ENCODE measurements around the gene EPHA3. TPM values are rescaled to one million over a fixed set of nuclear protein-coding genes. Genes with fewer than 3 reads are reported as not detected.

The EPHA3 gene
- total RNA-seq, 1 experiment from 2014 or later: 0.74 TPM

DNA sequence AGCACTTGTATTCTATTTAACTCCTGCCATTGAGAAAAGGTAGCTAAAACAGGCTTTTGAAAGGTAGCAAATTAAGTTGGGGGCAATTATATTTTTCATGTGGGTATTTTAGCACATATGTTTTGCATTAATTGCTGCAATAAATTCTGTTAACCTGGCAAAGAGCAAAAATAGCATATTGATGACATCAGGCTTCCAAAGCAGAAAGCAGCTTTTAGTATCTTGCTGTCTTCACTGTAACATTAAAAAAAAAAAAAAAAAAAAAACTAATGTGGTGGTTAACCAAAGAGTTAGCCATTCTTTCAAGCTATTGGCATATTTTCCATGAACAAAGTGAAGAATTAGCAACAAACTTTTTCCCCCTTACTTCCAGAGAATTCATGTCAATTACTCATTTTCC lies 9.1 kb downstream of the EPHA3 start (continued):
- TF ChIP-seq, protein P1, sequence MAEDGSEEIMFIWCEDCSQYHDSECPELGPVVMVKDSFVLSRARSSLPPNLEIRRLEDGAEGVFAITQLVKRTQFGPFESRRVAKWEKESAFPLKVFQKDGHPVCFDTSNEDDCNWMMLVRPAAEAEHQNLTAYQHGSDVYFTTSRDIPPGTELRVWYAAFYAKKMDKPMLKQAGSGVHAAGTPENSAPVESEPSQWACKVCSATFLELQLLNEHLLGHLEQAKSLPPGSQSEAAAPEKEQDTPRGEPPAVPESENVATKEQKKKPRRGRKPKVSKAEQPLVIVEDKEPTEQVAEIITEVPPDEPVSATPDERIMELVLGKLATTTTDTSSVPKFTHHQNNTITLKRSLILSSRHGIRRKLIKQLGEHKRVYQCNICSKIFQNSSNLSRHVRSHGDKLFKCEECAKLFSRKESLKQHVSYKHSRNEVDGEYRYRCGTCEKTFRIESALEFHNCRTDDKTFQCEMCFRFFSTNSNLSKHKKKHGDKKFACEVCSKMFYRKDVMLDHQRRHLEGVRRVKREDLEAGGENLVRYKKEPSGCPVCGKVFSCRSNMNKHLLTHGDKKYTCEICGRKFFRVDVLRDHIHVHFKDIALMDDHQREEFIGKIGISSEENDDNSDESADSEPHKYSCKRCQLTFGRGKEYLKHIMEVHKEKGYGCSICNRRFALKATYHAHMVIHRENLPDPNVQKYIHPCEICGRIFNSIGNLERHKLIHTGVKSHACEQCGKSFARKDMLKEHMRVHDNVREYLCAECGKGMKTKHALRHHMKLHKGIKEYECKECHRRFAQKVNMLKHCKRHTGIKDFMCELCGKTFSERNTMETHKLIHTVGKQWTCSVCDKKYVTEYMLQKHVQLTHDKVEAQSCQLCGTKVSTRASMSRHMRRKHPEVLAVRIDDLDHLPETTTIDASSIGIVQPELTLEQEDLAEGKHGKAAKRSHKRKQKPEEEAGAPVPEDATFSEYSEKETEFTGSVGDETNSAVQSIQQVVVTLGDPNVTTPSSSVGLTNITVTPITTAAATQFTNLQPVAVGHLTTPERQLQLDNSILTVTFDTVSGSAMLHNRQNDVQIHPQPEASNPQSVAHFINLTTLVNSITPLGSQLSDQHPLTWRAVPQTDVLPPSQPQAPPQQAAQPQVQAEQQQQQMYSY (CRISPR knock-in tag; IDR thresholded peaks at IDR 0.05): no peak
- TF ChIP-seq, protein P2, sequence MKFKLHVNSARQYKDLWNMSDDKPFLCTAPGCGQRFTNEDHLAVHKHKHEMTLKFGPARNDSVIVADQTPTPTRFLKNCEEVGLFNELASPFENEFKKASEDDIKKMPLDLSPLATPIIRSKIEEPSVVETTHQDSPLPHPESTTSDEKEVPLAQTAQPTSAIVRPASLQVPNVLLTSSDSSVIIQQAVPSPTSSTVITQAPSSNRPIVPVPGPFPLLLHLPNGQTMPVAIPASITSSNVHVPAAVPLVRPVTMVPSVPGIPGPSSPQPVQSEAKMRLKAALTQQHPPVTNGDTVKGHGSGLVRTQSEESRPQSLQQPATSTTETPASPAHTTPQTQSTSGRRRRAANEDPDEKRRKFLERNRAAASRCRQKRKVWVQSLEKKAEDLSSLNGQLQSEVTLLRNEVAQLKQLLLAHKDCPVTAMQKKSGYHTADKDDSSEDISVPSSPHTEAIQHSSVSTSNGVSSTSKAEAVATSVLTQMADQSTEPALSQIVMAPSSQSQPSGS (CRISPR knock-in tag; IDR thresholded peaks at IDR 0.05; ENCODE audit: borderline replicate concordance, low read depth): no peak
- TF ChIP-seq, protein P3, sequence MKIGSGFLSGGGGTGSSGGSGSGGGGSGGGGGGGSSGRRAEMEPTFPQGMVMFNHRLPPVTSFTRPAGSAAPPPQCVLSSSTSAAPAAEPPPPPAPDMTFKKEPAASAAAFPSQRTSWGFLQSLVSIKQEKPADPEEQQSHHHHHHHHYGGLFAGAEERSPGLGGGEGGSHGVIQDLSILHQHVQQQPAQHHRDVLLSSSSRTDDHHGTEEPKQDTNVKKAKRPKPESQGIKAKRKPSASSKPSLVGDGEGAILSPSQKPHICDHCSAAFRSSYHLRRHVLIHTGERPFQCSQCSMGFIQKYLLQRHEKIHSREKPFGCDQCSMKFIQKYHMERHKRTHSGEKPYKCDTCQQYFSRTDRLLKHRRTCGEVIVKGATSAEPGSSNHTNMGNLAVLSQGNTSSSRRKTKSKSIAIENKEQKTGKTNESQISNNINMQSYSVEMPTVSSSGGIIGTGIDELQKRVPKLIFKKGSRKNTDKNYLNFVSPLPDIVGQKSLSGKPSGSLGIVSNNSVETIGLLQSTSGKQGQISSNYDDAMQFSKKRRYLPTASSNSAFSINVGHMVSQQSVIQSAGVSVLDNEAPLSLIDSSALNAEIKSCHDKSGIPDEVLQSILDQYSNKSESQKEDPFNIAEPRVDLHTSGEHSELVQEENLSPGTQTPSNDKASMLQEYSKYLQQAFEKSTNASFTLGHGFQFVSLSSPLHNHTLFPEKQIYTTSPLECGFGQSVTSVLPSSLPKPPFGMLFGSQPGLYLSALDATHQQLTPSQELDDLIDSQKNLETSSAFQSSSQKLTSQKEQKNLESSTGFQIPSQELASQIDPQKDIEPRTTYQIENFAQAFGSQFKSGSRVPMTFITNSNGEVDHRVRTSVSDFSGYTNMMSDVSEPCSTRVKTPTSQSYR (CRISPR knock-in tag; IDR thresholded peaks at IDR 0.05): no peak
- no peak for TF ChIP-seq ZBTB21 (CRISPR knock-in tag; IDR thresholded peaks at IDR 0.05; ENCODE audit: borderline replicate concordance)
- no peak for TF ChIP-seq NFYB (CRISPR knock-in tag; conservative IDR thresholded peaks at IDR 0.05; ENCODE audit: low read depth)
- TF ChIP-seq ZNF671 (CRISPR knock-in tag; IDR thresholded peaks at IDR 0.05): no peak

DNA sequence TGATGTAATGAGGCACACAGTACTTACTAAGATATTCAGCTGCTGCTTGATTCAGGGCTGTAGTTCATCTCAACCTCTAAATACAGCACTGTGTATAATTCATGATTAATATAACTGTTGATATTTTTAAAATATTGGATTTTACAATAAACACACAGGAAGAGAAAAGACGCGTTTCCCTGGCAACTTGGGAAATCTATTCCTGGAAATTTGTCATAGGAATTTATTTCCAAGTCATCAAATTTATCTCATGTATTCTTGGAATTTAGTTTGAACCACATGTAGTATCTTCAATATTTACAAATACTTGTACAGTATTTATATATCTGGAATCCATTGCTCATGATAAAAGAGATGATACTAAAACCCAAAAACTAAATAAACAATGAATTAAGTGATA lies 30.6 kb downstream of the EPHA3 start:
- ChIA-PET CTCF (no interaction called here), POLR2A (no interaction called here)
- H3K27me3 Mint-ChIP-seq (ENCODE audit: low read depth): no peaks in the 10 kb centered on the region
- no peak overlapping the region for H3K4me3 Mint-ChIP-seq
- ATAC-seq (no peak), DNase-seq (ENCODE audit: low spot score) (no peak)
- H3K27ac Mint-ChIP-seq: no peak overlapping the region
- H3K36me3 Mint-ChIP-seq: peaks cover 4% of the 10 kb centered on the region; the same call in 1 of the 2 replicates
- H3K9me3 Mint-ChIP-seq: peaks cover 6% of the 10 kb centered on the region
- peaks cover 4% of the 10 kb centered on the region; the same call in 1 of the 2 replicates for H3K4me1 Mint-ChIP-seq
- TF ChIP-seq, protein P4, sequence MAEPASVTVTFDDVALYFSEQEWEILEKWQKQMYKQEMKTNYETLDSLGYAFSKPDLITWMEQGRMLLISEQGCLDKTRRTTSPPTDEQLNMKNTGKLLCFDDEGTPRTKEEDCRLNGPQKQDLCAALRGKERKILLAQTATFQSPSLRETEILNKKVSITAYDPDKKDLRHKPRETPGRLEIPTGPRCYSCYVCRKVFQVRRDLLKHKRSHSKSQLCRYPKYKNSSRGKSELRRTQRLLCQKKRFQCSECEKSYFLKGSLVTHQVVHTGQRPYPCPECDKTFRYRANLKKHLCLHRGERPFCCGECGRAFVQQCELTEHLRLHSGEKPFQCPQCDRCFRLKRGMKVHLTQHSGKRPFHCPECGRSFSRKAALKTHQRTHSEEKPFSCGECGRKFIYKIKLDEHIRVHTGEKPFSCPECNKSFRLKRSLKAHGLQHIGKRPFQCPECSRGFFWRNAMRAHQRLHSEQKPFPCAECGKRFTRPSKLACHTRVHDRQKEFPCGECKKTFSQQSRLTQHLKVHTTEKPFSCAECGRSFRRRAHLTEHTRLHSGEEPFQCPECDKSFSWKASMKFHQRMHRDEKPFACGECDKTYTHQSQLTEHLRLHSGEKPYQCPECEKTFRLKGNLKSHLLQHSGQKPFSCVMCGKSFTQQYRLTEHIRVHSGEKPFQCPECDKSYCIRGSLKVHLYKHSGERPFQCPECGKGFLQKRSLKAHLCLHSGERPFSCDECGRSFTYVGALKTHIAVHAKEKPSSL (CRISPR knock-in tag; conservative IDR thresholded peaks at IDR 0.05): no peak
- no peak for TF ChIP-seq TEAD4 (CRISPR knock-in tag; IDR thresholded peaks at IDR 0.05)
- TF ChIP-seq, protein P5, sequence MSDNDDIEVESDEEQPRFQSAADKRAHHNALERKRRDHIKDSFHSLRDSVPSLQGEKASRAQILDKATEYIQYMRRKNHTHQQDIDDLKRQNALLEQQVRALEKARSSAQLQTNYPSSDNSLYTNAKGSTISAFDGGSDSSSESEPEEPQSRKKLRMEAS (CRISPR knock-in tag; IDR thresholded peaks at IDR 0.05): no peak
- TF ChIP-seq, protein P6, sequence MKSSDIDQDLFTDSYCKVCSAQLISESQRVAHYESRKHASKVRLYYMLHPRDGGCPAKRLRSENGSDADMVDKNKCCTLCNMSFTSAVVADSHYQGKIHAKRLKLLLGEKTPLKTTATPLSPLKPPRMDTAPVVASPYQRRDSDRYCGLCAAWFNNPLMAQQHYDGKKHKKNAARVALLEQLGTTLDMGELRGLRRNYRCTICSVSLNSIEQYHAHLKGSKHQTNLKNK (CRISPR knock-in tag; IDR thresholded peaks at IDR 0.05): no peak

DNA sequence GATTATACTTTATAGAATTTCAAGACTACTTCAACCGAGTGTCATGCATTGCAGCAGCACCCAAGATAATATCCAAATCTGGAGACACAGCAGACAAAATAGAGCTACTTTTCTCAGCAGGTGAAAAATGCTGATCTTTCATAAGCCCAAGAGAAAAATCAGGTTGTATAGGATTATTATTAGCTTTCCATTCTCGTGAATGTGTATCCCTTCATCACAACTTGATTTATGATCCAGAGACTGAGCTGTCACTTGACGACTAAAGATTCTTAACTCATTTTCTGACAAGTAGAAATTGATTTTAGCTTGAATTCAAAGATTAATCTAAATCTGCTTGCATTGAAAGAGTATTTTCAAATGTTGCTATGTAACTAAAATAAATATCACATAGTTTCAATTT lies 32.4 kb downstream of the EPHA3 start:
- H3K4me3 Mint-ChIP-seq: no peak overlapping the region
- DNase-seq (ENCODE audit: low spot score) (no peak), ATAC-seq (no peak)
- no peak for TF ChIP-seq FOXK1 (CRISPR knock-in tag; IDR thresholded peaks at IDR 0.05)
- H3K27me3 Mint-ChIP-seq (ENCODE audit: low read depth): no peaks in the 10 kb centered on the region
- no peak overlapping the region for H3K27ac Mint-ChIP-seq
- ChIA-PET POLR2A (no interaction called here), CTCF (no interaction called here)
- H3K4me1 Mint-ChIP-seq: no peaks in the 10 kb centered on the region
- H3K9me3 Mint-ChIP-seq: no peaks in the 10 kb centered on the region
- H3K36me3 Mint-ChIP-seq: no peaks in the 10 kb centered on the region

Measured in WTC11 (cell line).